GM18907 (cell line): ENCODE results near the gene SENP5.

Experiments used
- ATAC-seq: cut with Tn5 transposase; IDR thresholded peaks from one replicate; pipeline ENCODE4 v1.9.1; 2021; ENCODE audit warnings: mild to moderate bottlenecking, moderate library complexity; ENCODE audit not compliant: unreplicated experiment

Gene SENP5

GRCh38 chr3:196886144-196886543 is 18.4 kb downstream of the SENP5 start:
- no peak for ATAC-seq

DNA sequence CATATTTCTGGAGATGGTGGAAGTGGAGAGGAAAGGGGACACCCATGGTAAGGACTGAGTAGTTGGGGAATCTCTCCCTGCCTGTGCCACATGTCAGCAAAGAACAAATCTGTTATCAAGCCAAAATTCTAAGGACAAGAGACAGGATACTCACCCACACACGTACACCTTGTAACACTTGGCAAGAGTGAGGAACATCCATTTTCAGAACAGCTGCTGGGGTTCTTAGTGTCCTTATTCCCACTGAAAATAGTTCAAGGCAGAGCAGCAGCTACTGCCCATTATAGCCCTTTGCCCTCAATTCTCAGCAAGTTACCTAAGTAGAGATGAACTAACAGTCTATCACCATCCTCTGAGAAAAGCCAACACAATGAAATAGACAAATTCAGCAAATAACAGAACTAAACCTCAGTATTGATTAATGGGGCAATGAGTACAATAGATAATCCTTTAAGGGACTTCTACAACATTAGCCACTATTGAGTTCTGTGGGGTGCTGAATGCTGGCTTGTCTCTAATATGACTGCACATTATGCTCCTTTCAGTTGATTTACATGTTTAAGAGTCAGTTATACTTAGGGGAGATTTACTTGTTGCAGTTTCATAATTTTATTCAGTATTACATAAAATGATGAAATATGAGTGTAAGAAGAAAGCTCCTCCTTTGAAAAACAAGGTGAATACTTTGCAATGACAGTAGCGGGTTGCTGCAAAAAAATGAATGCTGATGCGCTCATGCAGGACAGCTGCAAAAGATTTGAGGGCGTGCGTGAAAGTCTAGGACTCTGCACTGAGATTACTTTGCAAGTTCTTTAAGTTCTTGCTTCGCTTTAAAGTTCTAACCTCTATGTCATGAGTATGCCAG is 22.4 kb downstream of the SENP5 start:
- no peak for ATAC-seq

- no peak for ATAC-seq
Observed at GRCh38 chr3:196894557-196895295, 27.0 kb downstream of the SENP5 start.

DNA sequence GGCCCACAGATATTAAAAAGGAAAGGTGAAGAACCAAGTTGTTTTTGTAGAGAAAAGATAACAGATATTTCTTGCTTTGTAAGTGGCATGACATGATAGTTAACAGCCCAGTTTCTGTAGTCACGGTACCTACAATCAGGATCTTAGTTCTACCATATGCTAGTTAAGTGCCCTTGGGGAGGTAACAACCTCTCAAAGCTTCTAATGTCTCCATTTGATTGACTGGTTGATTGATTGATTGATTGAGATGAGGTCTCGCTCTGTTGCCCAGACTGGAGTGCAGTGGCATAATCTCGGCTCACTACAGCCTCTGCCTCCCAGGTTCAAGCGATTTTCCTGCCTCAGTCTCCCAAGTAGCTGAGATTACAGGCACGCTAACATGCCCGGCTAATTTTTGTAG is 28.5 kb downstream of the SENP5 start:
- ATAC-seq = no peak

DNA sequence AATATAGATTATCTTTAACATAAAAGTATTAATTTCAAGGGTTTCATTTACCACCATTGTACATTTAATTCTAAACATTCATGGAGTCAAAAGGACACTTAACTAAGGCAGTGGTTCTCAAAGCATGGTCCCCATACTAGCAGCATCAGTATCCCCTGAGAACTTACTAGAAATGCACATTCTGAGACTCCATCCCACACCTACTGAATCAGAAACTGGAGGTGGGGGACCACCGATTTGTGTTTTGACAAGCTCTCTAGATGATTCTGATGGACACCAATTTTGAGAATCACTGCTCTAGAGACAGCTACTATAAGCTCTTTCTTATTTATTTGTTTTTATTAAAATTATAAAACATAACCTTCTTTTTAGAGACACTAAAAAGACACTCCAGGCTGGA is 34.0 kb downstream of the SENP5 start:
- ATAC-seq = no peak

DNA sequence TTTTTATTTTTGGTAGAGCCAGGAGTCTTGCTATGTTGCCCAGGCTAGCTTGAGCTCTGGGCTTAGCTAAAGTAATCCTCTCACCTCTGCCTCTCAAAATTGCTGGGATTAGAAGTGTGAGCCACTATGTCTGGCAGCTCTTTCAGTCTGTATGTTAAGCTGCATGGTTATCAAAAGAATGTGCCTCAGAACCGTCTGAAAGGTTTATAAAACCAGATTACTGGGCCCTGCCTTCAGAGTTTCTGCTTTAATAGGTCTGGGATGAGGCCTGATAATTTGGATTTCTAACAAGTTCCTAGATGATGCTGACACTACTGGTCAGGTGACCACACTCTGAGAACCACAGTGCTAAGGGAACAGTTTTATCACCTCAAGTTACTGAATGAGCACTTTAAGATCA is 34.6 kb downstream of the SENP5 start:
- no peak for ATAC-seq

GRCh38 chr3:196903740-196904139 is 36.0 kb downstream of the SENP5 start:
- no peak for ATAC-seq

GRCh38 chr3:196914866-196915265 is 47.1 kb downstream of the SENP5 start:
- ATAC-seq = no peak

DNA sequence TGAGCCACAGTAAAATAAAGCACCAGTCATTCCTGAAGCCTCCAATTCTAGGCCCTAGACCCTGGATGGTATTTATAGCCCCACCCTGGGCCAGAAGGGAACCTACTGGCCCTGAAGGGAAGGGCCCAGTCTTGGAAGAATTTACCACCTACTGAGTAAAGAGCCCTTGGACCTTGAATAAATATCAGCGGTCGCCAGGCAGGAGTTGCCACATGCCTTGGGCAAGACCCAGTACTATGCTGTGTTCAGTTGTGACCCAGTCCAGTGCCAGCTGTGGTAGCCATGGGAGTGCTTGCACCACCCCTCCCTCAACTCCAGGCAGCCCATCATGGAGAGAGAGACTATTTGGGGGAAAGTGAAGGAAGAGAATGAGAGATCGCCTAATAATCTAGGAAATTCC is 47.7 kb downstream of the SENP5 start:
- ATAC-seq = no peak

DNA sequence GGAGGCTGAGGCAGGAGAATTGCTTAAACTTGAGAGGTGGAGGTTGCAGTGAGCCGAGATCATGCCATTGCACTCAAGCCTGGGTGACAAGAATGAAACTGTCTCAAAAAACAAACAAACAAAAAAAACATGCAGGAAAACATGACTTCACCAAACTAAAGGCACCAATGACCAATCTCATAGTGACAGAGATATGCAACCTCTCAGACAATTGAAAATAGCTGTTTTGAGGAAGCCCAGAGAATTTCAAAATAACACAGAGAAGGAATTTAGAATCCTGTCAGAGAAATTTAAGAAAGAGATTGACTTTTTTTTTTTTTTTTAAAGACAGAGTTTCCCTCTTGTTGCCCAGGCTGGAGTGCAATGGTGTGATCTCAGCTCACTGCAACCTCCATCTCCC is 48.5 kb downstream of the SENP5 start:
- no peak for ATAC-seq

DNA sequence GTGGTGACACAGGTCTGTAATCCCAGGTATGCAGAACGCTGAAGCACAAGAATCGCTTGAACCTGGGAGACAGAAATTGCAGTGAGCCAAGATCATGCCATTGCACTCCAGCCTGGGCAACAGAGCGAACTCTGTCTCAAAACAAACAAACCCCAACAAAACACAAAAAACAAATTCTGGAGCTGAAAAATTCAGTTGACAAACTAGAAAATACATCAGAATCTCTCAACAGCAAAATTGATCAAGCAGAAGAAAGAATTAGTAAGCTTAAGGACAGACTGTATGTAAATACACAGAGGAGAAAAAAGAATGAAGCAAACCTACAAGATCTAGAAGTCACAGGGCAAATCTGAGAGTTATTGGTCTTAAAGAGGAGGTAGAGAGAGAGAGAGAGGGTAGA is 49.3 kb downstream of the SENP5 start:
- no peak for ATAC-seq

DNA sequence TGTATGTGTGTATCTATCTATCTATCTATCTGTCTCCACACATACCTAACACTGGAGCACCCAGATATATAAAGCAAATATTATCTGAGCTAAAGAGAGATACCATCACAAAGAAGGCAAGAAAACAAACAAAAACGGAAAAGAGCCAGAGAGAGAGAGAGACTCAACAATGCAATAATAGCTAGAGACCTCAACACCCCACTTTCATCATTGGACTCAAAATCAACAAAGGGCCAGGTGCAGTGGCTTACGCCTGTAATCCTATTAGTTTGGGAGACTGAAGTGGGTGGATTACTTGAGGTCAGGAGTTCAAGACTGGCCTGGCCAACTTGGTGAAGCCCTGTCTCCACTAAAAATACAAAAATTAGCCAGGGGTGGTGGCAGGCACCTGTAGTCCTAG is 51.2 kb downstream of the SENP5 start:
- no peak for ATAC-seq

DNA sequence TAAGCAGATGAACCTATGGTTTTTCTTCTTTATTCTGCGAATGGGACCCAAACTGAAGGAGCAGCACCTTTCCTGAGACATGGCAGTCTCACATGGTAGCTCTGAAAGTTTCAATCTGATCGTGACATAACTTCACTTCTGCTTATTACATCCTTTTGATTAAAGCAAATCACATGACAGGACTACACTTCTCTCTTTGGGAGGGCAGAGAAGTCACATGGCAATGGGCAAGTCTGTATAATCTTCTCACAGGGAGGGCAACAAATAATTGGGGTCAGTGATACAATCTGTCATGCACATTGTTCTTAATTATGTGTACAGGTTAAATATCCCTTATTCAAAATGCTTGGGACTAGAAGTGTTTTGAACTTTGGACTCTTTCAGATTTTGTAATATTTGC is 53.0 kb downstream of the SENP5 start:
- no peak for ATAC-seq

DNA sequence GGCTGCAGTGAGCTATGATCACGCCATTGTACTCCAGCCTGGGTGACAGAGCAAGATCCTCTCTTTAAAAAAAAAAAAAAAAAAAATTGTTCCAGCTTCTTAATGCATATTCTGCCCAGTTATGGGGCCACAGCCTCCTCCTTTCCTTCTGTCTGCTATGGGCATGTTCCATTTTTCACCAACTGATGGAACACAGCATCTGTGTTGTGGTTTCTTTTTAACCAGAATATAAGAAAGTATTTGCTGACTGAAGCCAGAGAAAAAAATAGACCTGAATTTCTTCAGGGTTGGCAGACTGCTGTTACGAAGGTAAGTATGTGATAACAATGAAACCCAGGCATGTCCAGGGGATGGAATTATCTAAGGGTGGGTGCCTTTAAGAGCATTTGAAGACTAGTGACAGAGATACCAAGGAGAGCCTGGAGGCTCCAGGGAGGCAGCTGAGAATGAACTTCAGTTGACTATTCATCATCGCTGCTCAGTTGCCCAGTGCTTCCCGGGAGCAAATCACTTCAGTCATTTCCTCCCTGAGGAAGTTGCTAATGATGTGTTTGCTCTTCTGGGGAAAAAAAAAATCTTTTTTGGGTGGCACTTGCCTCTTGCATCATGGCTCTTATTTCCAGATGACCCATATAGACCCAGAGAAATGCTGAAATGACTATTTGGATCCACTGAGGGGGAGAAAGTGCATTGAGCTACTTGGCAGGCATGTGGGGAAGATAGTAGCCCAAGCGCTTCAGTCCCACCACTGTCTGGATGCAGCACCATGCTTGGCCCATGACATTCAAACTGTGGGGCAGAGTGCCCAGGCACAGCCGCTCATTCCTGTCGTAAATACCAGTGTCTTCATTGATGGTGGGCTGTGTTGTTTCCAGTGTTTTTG is 60.1 kb downstream of the SENP5 start:
- no peak for ATAC-seq

GRCh38 chr3:196931157-196931556 is 63.4 kb downstream of the SENP5 start:
- no peak for ATAC-seq

GRCh38 chr3:196931828-196932587 is 64.3 kb downstream of the SENP5 start:
- ATAC-seq = no peak

- no peak for ATAC-seq
Observed at GRCh38 chr3:196932600-196932999, 64.9 kb downstream of the SENP5 start.

DNA sequence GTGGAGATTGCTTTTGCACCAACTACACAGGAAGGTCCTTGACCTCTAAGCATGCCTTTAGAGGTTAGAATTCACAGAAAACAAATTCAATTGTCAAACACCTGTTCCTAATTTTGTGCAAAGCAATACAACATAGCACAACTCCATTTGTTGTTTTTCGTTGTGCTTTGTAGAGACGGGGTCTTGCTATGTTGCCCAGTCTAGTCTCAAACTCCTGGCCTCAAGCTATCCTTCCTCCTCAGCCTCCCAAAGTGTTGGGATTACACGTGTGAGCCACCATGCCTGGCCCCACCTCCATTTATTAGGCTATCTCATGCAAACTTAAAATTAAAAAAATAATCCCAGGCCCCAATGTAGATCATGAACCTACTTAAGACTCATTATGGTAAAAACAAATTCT is 68.6 kb downstream of the SENP5 start:
- no peak for ATAC-seq

GRCh38 chr3:196938124-196938523 is 70.4 kb downstream of the SENP5 start:
- no peak for ATAC-seq

- no peak for ATAC-seq
Observed at GRCh38 chr3:196938576-196938975, 70.9 kb downstream of the SENP5 start.
